ACC112 (cell line): Measurements from ENCODE around the gene RFESD.

Source experiments
- H2AFZ ChIP-seq: fragments of 200-600 bp; sonication (generic); one replicate; pipeline ENCODE4 v1.6.0; 2017; ENCODE audit warnings: antibody characterized with exemption, low read length; ENCODE audit not compliant: unreplicated experiment
- H3K27ac ChIP-seq: fragments of 200-600 bp; sonication (generic); 2 replicates; pipeline ENCODE4 v1.5.1; 2014; ENCODE audit warnings: low read depth, mild to moderate bottlenecking, antibody characterized with exemption, low read length, moderate library complexity
- H3K27me3 ChIP-seq: fragments of 200-600 bp; sonication (generic); 2 replicates; pipeline ENCODE4 v1.6.1; 2014; ENCODE audit warnings: mild to moderate bottlenecking, antibody characterized with exemption, low read length, moderate library complexity, mixed read lengths; ENCODE audit not compliant: insufficient read depth
- H3K36me3 ChIP-seq: fragments of 200-600 bp; sonication (generic); 2 replicates; pipeline ENCODE4 v1.6.1; 2016; ENCODE audit warnings: mild to moderate bottlenecking, antibody characterized with exemption, low read length, moderate library complexity, mixed read lengths; ENCODE audit not compliant: insufficient read depth
- H3K4me1 ChIP-seq: fragments of 200-600 bp; sonication (generic); one replicate; pipeline ENCODE4 v1.6.1; 2016; ENCODE audit warnings: low read length, mixed read lengths; ENCODE audit not compliant: insufficient read depth, unreplicated experiment, control insufficient read depth
- H3K4me3 ChIP-seq: fragments of 200-600 bp; sonication (generic); 2 replicates; pipeline ENCODE4 v1.5.1; 2014; ENCODE audit warnings: mild to moderate bottlenecking, low read depth, low read length
- H3K79me2 ChIP-seq: fragments of 200-600 bp; sonication (generic); one replicate; pipeline ENCODE4 v1.6.0; 2016; ENCODE audit warnings: low read length; ENCODE audit not compliant: control insufficient read depth, unreplicated experiment, insufficient read depth

Gene RFESD

DNA sequence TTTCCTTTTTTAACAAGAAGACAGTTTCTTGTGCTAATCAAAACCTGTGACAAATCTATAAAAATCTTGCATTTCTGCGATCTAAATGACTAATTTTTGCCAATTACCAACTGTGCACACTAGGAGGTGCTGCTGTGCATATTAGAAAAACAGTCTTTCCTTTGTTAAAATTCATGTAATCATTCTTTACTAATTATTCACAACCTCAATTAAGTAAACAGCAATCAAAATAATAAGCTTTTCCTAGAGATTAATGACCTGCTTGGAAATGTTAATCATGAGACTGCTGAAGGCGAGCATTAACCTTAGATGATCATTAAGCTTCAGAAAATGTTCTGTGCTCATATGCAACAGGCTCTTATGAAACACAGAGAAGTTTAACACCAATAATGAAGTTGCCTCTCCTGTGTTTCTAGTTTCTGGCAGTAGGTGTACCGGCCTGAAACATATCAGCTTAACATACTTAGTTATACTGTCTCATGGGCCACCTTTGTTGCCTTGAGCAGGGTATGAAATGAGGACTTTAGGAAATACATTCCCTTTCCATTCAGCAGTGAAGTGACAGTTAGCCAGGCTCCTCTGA lies 17.7 kb downstream of the RFESD start:
- no peak overlapping the region for H3K27ac ChIP-seq
- no peaks in the 10 kb centered on the region for H3K27me3 ChIP-seq

GRCh38 chr5:95667061-95667618 lies 20.6 kb downstream of the RFESD start:
- H3K4me3 ChIP-seq, result no peak overlapping the region
- H3K4me1 ChIP-seq, result peaks cover 38% of the 10 kb centered on the region
- H3K79me2 ChIP-seq, result no peaks in the 10 kb centered on the region
- H2AFZ ChIP-seq, result no peak overlapping the region
- H3K36me3 ChIP-seq, result no peaks in the 10 kb centered on the region
- no peak overlapping the region for H3K27ac ChIP-seq
- H3K27me3 ChIP-seq, result no peaks in the 10 kb centered on the region

More for the DNA sequence above, 17.7 kb downstream of the RFESD start:
- no peak overlapping the region for H3K4me3 ChIP-seq
- no peaks in the 10 kb centered on the region for H3K79me2 ChIP-seq
- H3K36me3 ChIP-seq, result no peaks in the 10 kb centered on the region
- H2AFZ ChIP-seq, result peak overlapping the region; percentile 95
- H3K4me1 ChIP-seq, result peaks cover 25% of the 10 kb centered on the region

DNA sequence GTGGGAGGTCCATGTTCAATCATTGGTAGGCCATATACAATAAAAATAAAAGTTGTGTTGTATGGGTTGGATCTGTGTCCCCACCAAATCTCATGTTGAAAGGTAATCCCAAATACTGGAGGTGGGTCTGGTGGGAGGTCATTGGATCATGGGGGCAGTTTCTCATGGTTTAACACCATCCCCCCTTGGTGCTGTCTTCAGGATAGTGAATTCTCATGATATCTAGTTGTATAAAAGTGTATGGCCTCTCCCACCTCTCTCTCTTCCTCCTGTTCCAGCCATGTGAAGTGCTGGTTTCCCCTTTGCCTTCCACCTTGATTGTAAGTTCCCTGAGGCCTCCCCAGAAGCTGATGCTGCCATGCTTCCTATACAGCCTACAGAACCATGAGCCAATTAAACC lies 21.1 kb downstream of the RFESD start:
- Histone ChIP-seq H2AFZ (no peak overlapping the region), H3K36me3 (no peaks in the 10 kb centered on the region), H3K4me1 (peaks cover 38% of the 10 kb centered on the region), H3K79me2 (no peaks in the 10 kb centered on the region), H3K4me3 (no peak overlapping the region), H3K27me3 (no peaks in the 10 kb centered on the region), H3K27ac (no peak overlapping the region)

- Histone ChIP-seq H3K27me3 (no peaks in the 10 kb centered on the region), H3K27ac (peak overlapping the region; percentile 20; the same call in 1 of the 2 replicates), H2AFZ (peak overlapping the region; percentile 77), H3K79me2 (no peaks in the 10 kb centered on the region), H3K4me3 (peak overlapping the region; percentile 45; the same call in 1 of the 2 replicates), H3K4me1 (peaks cover 42% of the 10 kb centered on the region), H3K36me3 (no peaks in the 10 kb centered on the region)
Measured at GRCh38 chr5:95668216-95668615, 21.6 kb downstream of the RFESD start.

GRCh38 chr5:95668728-95669127 lies 22.2 kb downstream of the RFESD start:
- peaks cover 42% of the 10 kb centered on the region for H3K4me1 ChIP-seq
- H3K27ac ChIP-seq, result peak overlapping the region; percentile 20
- peak overlapping the region; percentile 45; the same call in 1 of the 2 replicates for H3K4me3 ChIP-seq
- peak overlapping the region; percentile 77 for H2AFZ ChIP-seq
- H3K36me3 ChIP-seq, result no peaks in the 10 kb centered on the region
- no peaks in the 10 kb centered on the region for H3K27me3 ChIP-seq
- no peaks in the 10 kb centered on the region for H3K79me2 ChIP-seq

DNA sequence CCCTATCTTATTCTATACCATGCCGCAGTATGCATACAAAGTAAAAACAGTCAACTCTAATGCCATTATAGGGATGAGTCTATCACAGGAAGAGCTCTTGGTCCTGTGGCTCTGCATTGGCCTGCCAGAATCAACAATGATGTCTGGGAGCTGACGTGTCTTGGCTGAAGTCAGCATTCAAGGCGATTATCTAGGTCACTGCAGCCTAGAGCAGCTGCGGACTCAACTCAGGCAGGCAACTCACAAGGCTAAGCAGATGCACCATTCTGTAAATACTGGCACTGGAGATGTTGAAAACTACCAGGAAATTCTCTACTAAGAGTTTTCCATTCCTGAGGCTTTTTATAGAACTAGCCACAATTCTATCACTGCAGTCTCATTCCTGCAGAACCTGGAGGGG lies 23.0 kb downstream of the RFESD start:
- Histone ChIP-seq H2AFZ (peak overlapping the region; percentile 77), H3K27ac (peak overlapping the region; percentile 20; the same call in 1 of the 2 replicates), H3K36me3 (no peaks in the 10 kb centered on the region), H3K4me3 (no peak overlapping the region), H3K79me2 (no peaks in the 10 kb centered on the region), H3K27me3 (no peaks in the 10 kb centered on the region), H3K4me1 (peaks cover 38% of the 10 kb centered on the region)

DNA sequence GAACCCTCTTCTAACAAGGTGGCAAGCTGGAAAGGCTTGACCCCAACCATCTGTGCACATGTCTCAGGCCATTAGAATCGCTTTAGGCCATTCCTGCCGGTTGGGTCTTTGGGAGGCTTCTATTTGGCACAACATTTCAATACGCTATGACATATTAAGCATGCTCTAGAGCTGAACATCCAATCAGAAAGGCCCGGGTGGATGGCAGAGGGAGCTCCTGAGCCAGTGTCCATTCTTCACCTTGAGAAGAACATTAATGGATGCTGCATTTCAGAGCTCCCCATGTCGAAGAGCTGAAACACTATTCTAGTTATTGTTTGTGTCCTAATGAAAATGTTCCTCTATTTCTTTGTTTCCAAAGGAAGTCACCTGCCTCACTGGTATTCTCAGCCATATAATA lies 23.4 kb downstream of the RFESD start:
- Histone ChIP-seq H3K4me1 (peaks cover 37% of the 10 kb centered on the region), H3K36me3 (no peaks in the 10 kb centered on the region), H3K79me2 (no peaks in the 10 kb centered on the region), H2AFZ (no peak overlapping the region), H3K4me3 (no peak overlapping the region), H3K27ac (no peak overlapping the region), H3K27me3 (no peaks in the 10 kb centered on the region)

GRCh38 chr5:95670568-95670967 lies 24.0 kb downstream of the RFESD start:
- Histone ChIP-seq H3K27me3 (no peaks in the 10 kb centered on the region), H2AFZ (no peak overlapping the region), H3K4me1 (peaks cover 37% of the 10 kb centered on the region), H3K79me2 (no peaks in the 10 kb centered on the region), H3K36me3 (no peaks in the 10 kb centered on the region), H3K4me3 (no peak overlapping the region), H3K27ac (no peak overlapping the region)

GRCh38 chr5:95671826-95672225 lies 25.2 kb downstream of the RFESD start:
- Histone ChIP-seq H3K4me1 (peaks cover 36% of the 10 kb centered on the region), H3K4me3 (no peak overlapping the region), H2AFZ (no peak overlapping the region), H3K79me2 (no peaks in the 10 kb centered on the region), H3K36me3 (no peaks in the 10 kb centered on the region), H3K27ac (no peak overlapping the region), H3K27me3 (no peaks in the 10 kb centered on the region)

DNA sequence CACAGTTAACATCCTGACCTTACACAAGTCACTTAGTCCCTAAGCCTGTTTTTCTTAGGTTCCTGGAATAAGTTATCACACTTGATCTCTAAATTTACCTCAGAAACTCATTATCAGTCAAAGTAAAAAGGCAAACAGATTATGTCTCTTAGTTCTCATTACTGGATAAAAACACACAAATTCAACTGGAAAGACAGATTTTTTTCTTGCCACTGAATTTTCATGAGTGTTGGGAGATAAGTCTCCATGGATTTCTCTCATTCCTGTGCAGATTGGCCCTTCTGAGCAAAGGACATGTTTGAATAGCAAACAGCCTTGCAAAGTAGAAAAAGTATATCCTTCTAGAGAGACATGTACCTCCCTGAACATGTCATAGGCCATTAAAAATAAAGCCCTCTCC lies 26.1 kb downstream of the RFESD start:
- Histone ChIP-seq H2AFZ (no peak overlapping the region), H3K4me1 (peaks cover 32% of the 10 kb centered on the region), H3K27ac (no peak overlapping the region), H3K27me3 (no peaks in the 10 kb centered on the region), H3K79me2 (no peaks in the 10 kb centered on the region), H3K36me3 (no peaks in the 10 kb centered on the region), H3K4me3 (no peak overlapping the region)

- no peak overlapping the region for H2AFZ ChIP-seq
- H3K79me2 ChIP-seq, result no peaks in the 10 kb centered on the region
- H3K27ac ChIP-seq, result no peak overlapping the region
- no peaks in the 10 kb centered on the region for H3K36me3 ChIP-seq
- H3K27me3 ChIP-seq, result no peaks in the 10 kb centered on the region
- peaks cover 28% of the 10 kb centered on the region for H3K4me1 ChIP-seq
- no peak overlapping the region for H3K4me3 ChIP-seq
Measured at GRCh38 chr5:95673081-95673480, 26.5 kb downstream of the RFESD start.
